ENCODE results near the gene ITPKA. TPM values are rescaled to one million over a fixed set of nuclear protein-coding genes. Genes with fewer than 3 reads are reported as not detected.
"Not testable (repeated sequence)": the region's sequence is repeated elsewhere in the genome, so short reads cannot be mapped to it uniquely, and the experiment has no call there.

ITPKA gene
- total RNA-seq: 4.7 and 5.7 TPM in 2 replicates

GRCh38 chr15:41493205-41493901 lies at the start of gene ITPKA:
Gene ITPKA (plus strand): TSS chr15:41493874. CDS start chr15:41493928, 54 bp downstream.
- Mint-ChIP-seq H3K27me3 (ENCODE audit: low read depth) (peaks cover 21% of the 10 kb centered on the region), H3K27ac (peak within 1 kb of the TSS; percentile 63)

GRCh38 chr15:41445399-41445798 lies 48.3 kb upstream of the ITPKA start:
- DNase-seq (ENCODE audit: low spot score): no peak
- Mint-ChIP-seq H3K27ac (no peak overlapping the region), H3K27me3 (ENCODE audit: low read depth) (no peaks in the 10 kb centered on the region), H3K4me1 (ENCODE audit: low read depth) (peaks cover 11% of the 10 kb centered on the region), H3K9me3 (no peaks in the 10 kb centered on the region), H3K36me3 (ENCODE audit: low read depth) (peaks cover 28% of the 10 kb centered on the region), H3K4me3 (ENCODE audit: low read depth) (no peak overlapping the region)
- intact Hi-C loops (cut with micrococcal nuclease): no loop called here

More at GRCh38 chr15:41493205-41493901, at the start of gene ITPKA:
- Mint-ChIP-seq H3K36me3 (ENCODE audit: low read depth) (peaks cover 3% of the 10 kb centered on the region), H3K4me3 (ENCODE audit: low read depth) (peak within 1 kb of the TSS; percentile 80), H3K4me1 (ENCODE audit: low read depth) (peaks cover 32% of the 10 kb centered on the region), H3K9me3 (peaks cover 4% of the 10 kb centered on the region)
- peak; percentile 74 for DNase-seq (ENCODE audit: low spot score)
- intact Hi-C loops (cut with micrococcal nuclease): loop anchor here (1.0 to 5.0 kb wide), 5 partner anchors 65 to 779 kb away; partner anchors contain the start of genes EHD4, GANC, TMEM87A and VPS39

- Mint-ChIP-seq H3K9me3 (no peaks in the 10 kb centered on the region), H3K27me3 (ENCODE audit: low read depth) (no peaks in the 10 kb centered on the region), H3K36me3 (ENCODE audit: low read depth) (peaks cover 50% of the 10 kb centered on the region), H3K4me1 (ENCODE audit: low read depth) (peaks cover 8% of the 10 kb centered on the region), H3K4me3 (ENCODE audit: low read depth) (no peak overlapping the region), H3K27ac (no peak overlapping the region)
- intact Hi-C loops (cut with micrococcal nuclease): no loop called here
- DNase-seq (ENCODE audit: low spot score): no peak
Observed at GRCh38 chr15:41462084-41462795, 31.4 kb upstream of the ITPKA start.

GRCh38 chr15:41464889-41465580 lies 28.6 kb upstream of the ITPKA start:
- intact Hi-C loops (cut with micrococcal nuclease): loop anchor here (5.0 kb wide), 1 partner anchor 47 kb away; the partner anchor contains the start of gene LTK
- Mint-ChIP-seq H3K4me1 (ENCODE audit: low read depth) (peaks cover 8% of the 10 kb centered on the region), H3K4me3 (ENCODE audit: low read depth) (no peak overlapping the region), H3K27ac (peak overlapping the region; percentile 12), H3K9me3 (no peaks in the 10 kb centered on the region), H3K36me3 (ENCODE audit: low read depth) (peaks cover 54% of the 10 kb centered on the region), H3K27me3 (ENCODE audit: low read depth) (no peaks in the 10 kb centered on the region)
- DNase-seq (ENCODE audit: low spot score): no peak

- Mint-ChIP-seq H3K27me3 (ENCODE audit: low read depth) (no peaks in the 10 kb centered on the region), H3K36me3 (ENCODE audit: low read depth) (peaks cover 60% of the 10 kb centered on the region), H3K9me3 (no peaks in the 10 kb centered on the region), H3K27ac (no peak overlapping the region), H3K4me1 (ENCODE audit: low read depth) (peaks cover 8% of the 10 kb centered on the region), H3K4me3 (ENCODE audit: low read depth) (no peak overlapping the region)
- intact Hi-C loops (cut with micrococcal nuclease): loop anchor here (5.0 kb wide), 1 partner anchor 46 kb away; the partner anchor contains the start of gene LTK
- no peak for DNase-seq (ENCODE audit: low spot score)
Observed at GRCh38 chr15:41465822-41466421, 27.8 kb upstream of the ITPKA start.

GRCh38 chr15:41466711-41467110 lies 27.0 kb upstream of the ITPKA start:
- Mint-ChIP-seq H3K27me3 (ENCODE audit: low read depth) (no peaks in the 10 kb centered on the region), H3K9me3 (no peaks in the 10 kb centered on the region), H3K4me1 (ENCODE audit: low read depth) (peaks cover 8% of the 10 kb centered on the region), H3K4me3 (ENCODE audit: low read depth) (no peak overlapping the region), H3K27ac (no peak overlapping the region), H3K36me3 (ENCODE audit: low read depth) (peaks cover 66% of the 10 kb centered on the region)
- DNase-seq (ENCODE audit: low spot score): no peak
- intact Hi-C loops (cut with micrococcal nuclease): loop anchor here (5.0 kb wide), 1 partner anchor 46 kb away; the partner anchor contains the start of gene LTK

- intact Hi-C loops (cut with micrococcal nuclease): loop anchor here (5.0 kb wide), 1 partner anchor 43 kb away; the partner anchor contains the start of gene LTK
- not testable (repeated sequence) for H3K9me3 Mint-ChIP-seq; DNase-seq (ENCODE audit: low spot score); H3K4me1 Mint-ChIP-seq (ENCODE audit: low read depth); H3K27me3 Mint-ChIP-seq (ENCODE audit: low read depth); H3K4me3 Mint-ChIP-seq (ENCODE audit: low read depth); H3K27ac Mint-ChIP-seq
- peaks cover 60% of the 10 kb centered on the region for H3K36me3 Mint-ChIP-seq (ENCODE audit: low read depth)
Observed at GRCh38 chr15:41469644-41470043, 24.0 kb upstream of the ITPKA start.

- Mint-ChIP-seq H3K27ac (no peak overlapping the region), H3K27me3 (ENCODE audit: low read depth) (no peaks in the 10 kb centered on the region), H3K4me1 (ENCODE audit: low read depth) (peaks cover 8% of the 10 kb centered on the region), H3K9me3 (no peaks in the 10 kb centered on the region), H3K36me3 (ENCODE audit: low read depth) (peaks cover 69% of the 10 kb centered on the region), H3K4me3 (ENCODE audit: low read depth) (no peak overlapping the region)
- DNase-seq (ENCODE audit: low spot score): no peak
- intact Hi-C loops (cut with micrococcal nuclease): no loop called here
Observed at GRCh38 chr15:41473418-41473817, 20.3 kb upstream of the ITPKA start.

- H3K9me3 Mint-ChIP-seq: no peaks in the 10 kb centered on the region
- intact Hi-C loops (cut with micrococcal nuclease): no loop called here
- peaks cover 8% of the 10 kb centered on the region for H3K4me1 Mint-ChIP-seq (ENCODE audit: low read depth)
- H3K27ac Mint-ChIP-seq: no peak overlapping the region
- H3K36me3 Mint-ChIP-seq (ENCODE audit: low read depth): peaks cover 71% of the 10 kb centered on the region
- no peak overlapping the region for H3K4me3 Mint-ChIP-seq (ENCODE audit: low read depth)
- H3K27me3 Mint-ChIP-seq (ENCODE audit: low read depth): no peaks in the 10 kb centered on the region
- DNase-seq (ENCODE audit: low spot score): no peak
Observed at GRCh38 chr15:41474436-41474835, 19.2 kb upstream of the ITPKA start.

GRCh38 chr15:41474941-41475340 lies 18.7 kb upstream of the ITPKA start:
- no peak overlapping the region for H3K27ac Mint-ChIP-seq
- intact Hi-C loops (cut with micrococcal nuclease): no loop called here
- no peaks in the 10 kb centered on the region for H3K27me3 Mint-ChIP-seq (ENCODE audit: low read depth)
- no peak overlapping the region for H3K4me3 Mint-ChIP-seq (ENCODE audit: low read depth)
- DNase-seq (ENCODE audit: low spot score): no peak
- H3K36me3 Mint-ChIP-seq (ENCODE audit: low read depth): peaks cover 70% of the 10 kb centered on the region
- H3K9me3 Mint-ChIP-seq: no peaks in the 10 kb centered on the region
- H3K4me1 Mint-ChIP-seq (ENCODE audit: low read depth): peaks cover 8% of the 10 kb centered on the region

- Mint-ChIP-seq H3K4me3 (ENCODE audit: low read depth) (no peak overlapping the region), H3K27me3 (ENCODE audit: low read depth) (no peaks in the 10 kb centered on the region), H3K36me3 (ENCODE audit: low read depth) (peaks cover 73% of the 10 kb centered on the region), H3K27ac (no peak overlapping the region), H3K9me3 (no peaks in the 10 kb centered on the region), H3K4me1 (ENCODE audit: low read depth) (peaks cover 10% of the 10 kb centered on the region)
- intact Hi-C loops (cut with micrococcal nuclease): no loop called here
- no peak for DNase-seq (ENCODE audit: low spot score)
Observed at GRCh38 chr15:41476416-41477048, 17.1 kb upstream of the ITPKA start.

Data from activated T-helper 2 cell treated with anti-CD3 and anti-CD28 coated beads, Interferon-gamma antibody, Interleukin-2, Interleukin-4, amounts not matched to agents 10 μg/mL and 5 μg/mL and 100 μg/mL, durations not matched to agents 14 hours and 24 hours and 36 hours (primary cell).